Fibroblast of peridontal ligament (primary cell): ENCODE data around the gene SRRM2.

Experiments
- DNase-seq: peaks from one replicate; pipeline ENCODE4 v3.0.0-alpha.2; 2010; ENCODE audit errors: extremely low read depth

Gene SRRM2

DNA sequence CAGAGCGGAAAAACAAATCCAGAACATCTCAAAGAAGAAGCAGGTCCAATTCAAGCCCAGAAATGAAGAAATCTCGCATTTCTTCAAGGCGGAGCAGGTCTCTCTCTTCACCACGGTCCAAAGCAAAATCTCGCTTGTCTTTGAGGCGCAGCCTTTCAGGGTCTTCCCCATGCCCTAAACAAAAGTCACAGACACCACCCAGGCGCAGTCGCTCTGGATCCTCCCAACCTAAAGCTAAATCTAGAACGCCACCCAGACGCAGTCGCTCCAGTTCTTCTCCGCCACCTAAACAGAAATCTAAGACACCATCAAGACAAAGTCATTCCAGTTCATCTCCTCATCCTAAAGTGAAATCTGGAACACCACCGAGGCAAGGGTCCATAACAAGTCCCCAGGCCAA is 10.3 kb downstream of the SRRM2 start:
- DNase-seq = no peak

DNA sequence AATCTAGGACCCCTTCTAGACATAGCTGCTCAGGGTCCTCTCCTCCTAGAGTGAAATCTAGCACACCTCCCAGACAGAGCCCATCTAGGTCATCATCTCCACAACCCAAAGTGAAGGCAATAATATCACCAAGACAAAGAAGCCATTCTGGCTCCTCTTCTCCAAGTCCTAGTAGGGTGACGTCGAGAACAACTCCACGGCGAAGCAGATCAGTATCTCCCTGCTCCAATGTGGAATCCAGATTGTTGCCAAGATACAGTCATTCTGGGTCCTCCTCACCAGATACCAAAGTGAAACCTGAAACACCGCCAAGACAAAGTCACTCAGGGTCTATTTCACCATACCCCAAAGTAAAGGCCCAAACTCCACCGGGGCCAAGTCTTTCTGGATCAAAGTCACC is 10.7 kb downstream of the SRRM2 start:
- DNase-seq = no peak

DNA sequence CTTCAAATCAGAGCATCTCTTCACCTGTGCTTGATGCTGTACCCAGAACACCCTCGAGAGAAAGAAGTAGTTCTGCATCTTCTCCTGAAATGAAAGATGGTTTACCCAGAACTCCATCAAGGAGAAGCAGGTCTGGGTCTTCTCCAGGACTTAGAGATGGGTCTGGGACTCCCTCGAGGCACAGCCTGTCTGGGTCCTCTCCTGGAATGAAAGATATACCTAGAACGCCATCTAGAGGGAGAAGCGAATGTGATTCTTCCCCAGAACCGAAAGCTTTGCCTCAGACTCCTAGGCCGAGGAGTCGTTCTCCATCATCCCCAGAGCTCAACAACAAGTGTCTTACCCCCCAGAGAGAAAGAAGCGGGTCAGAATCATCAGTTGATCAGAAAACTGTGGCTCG is 12.3 kb downstream of the SRRM2 start:
- DNase-seq = no peak

DNA sequence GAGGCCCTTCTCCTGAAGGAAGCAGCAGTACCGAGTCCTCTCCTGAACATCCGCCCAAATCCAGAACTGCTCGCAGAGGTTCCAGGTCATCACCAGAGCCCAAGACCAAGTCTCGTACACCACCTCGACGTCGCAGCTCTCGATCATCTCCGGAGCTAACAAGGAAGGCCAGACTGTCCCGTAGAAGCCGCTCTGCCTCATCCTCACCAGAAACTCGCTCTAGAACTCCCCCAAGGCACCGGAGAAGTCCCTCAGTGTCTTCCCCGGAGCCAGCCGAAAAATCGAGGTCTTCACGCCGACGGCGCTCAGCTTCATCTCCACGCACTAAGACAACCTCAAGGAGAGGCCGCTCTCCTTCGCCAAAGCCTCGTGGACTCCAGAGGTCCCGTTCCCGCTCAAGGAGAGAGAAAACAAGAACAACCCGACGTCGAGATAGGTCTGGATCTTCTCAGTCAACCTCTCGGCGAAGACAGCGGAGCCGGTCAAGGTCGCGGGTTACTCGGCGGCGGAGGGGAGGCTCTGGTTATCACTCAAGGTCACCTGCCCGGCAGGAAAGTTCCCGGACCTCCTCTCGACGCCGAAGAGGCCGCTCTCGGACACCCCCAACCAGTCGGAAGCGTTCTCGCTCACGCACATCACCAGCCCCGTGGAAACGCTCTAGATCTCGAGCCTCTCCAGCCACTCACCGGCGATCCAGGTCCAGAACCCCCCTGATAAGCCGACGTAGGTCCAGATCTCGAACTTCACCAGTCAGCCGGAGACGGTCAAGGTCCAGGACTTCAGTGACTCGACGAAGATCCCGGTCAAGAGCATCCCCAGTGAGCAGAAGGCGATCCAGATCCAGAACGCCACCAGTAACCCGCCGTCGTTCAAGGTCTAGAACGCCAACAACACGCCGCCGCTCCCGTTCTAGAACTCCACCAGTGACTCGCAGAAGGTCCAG is 13.3 kb downstream of the SRRM2 start:
- no peak for DNase-seq

DNA sequence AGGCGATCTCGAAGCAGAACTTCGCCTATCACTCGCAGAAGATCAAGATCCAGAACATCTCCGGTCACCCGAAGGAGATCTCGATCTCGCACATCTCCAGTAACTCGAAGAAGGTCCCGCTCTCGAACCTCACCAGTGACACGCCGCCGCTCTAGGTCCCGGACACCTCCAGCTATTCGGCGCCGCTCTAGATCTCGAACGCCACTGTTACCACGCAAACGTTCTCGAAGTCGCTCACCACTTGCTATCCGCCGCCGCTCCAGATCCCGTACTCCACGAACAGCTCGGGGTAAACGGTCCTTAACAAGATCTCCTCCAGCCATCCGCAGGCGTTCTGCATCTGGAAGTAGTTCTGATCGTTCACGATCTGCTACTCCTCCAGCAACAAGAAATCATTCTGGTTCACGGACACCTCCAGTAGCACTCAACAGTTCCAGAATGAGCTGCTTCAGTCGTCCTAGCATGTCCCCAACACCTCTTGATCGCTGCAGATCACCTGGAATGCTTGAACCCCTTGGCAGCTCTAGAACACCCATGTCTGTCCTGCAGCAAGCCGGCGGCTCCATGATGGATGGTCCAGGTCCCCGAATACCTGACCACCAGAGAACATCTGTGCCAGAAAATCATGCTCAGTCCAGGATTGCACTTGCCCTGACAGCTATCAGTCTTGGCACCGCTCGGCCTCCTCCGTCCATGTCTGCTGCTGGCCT is 14.1 kb downstream of the SRRM2 start:
- DNase-seq = no peak

DNA sequence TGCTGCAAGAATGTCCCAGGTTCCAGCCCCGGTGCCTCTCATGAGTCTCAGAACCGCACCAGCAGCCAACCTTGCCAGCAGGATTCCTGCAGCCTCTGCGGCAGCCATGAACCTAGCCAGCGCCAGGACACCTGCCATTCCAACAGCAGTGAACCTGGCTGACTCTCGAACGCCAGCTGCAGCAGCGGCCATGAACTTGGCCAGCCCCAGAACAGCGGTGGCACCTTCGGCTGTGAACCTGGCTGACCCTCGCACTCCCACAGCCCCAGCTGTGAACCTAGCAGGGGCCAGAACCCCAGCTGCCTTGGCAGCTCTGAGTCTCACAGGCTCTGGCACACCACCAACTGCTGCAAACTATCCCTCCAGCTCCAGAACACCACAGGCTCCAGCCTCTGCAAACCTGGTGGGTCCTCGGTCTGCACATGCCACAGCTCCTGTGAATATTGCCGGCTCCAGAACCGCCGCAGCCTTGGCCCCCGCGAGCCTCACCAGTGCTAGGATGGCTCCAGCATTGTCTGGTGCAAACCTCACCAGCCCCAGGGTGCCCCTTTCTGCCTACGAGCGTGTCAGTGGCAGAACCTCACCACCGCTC is 14.8 kb downstream of the SRRM2 start:
- DNase-seq = no peak

DNA sequence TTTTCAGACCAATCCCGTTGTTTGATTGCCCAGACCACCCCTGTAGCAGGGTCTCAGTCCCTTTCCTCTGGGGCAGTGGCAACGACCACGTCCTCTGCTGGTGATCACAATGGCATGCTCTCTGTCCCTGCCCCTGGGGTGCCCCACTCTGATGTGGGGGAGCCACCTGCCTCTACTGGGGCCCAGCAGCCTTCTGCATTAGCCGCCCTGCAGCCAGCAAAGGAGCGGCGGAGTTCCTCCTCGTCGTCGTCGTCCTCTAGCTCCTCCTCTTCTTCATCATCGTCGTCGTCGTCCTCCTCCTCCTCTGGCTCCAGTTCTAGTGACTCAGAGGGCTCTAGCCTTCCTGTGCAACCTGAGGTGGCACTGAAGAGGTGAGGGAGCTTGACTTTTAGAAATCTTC is 15.5 kb downstream of the SRRM2 start:
- no peak for DNase-seq

DNA sequence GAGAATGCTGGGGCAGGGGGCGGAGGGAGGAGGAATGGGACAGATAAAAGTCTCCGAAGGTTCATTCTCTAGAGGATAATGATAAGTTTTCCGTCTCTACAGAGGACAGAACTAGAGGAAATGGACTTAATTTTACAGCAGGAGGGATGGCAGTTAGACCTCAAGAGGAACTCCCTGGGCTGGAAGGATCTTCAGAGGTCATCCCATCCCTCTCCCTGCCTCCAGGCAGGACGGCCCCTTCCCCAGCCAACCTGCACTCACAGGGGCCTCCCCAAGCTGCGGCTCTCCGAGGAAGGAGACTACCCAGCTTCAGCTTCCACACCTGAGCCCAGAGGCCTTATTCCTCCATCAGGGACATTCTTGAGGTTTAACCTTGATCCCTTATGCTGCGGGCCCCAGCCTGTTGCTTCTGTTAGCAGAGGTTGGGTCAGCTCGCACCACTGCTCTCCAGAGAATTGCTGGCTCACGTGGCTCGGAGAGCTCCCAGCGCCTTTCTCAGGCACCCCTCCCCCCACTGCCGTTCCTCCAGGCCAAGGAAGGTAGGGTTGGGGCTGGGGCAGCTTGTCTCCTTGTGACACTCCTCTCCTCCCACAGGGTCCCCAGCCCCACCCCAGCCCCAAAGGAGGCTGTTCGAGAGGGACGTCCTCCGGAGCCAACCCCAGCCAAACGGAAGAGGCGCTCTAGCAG is 16.1 kb downstream of the SRRM2 start:
- DNase-seq = no peak

DNA sequence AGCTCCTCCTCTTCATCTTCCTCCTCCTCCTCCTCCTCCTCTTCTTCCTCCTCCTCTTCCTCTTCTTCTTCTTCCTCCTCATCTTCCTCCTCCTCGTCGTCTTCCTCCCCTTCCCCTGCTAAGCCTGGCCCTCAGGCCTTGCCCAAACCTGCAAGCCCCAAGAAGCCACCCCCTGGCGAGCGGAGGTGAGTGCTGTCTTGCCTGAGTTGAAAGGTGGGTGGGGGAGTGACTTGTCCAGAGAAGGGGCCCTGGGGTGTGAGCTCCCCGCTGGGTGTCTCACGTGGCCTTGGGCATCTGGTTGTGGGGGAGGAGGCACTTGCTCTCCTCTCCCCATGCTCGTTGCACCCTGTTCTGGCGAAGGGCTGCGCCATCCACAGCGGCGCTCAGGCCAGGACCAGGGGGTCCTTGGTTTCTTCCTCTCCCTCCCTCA is 16.7 kb downstream of the SRRM2 start:
- DNase-seq = no peak

DNA sequence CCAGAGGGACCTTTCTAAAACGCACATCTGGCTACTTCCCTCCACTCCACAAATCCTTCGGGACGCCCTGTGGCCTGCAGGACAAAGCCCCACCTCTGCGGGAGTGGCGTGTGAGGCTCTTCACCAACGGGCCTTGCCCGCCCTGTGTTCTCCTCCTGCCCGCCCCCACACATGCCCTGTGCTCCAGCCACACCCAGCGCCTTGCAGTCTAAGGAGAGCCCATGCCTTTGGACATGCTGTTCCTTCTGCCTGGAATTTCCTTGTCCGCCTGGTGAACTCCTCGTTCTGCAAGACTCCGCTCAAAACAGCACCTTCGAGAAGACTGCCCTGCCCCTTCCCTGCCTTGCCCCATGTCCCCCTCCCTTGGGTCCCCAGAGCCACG is 17.2 kb downstream of the SRRM2 start:
- DNase-seq = no peak

DNA sequence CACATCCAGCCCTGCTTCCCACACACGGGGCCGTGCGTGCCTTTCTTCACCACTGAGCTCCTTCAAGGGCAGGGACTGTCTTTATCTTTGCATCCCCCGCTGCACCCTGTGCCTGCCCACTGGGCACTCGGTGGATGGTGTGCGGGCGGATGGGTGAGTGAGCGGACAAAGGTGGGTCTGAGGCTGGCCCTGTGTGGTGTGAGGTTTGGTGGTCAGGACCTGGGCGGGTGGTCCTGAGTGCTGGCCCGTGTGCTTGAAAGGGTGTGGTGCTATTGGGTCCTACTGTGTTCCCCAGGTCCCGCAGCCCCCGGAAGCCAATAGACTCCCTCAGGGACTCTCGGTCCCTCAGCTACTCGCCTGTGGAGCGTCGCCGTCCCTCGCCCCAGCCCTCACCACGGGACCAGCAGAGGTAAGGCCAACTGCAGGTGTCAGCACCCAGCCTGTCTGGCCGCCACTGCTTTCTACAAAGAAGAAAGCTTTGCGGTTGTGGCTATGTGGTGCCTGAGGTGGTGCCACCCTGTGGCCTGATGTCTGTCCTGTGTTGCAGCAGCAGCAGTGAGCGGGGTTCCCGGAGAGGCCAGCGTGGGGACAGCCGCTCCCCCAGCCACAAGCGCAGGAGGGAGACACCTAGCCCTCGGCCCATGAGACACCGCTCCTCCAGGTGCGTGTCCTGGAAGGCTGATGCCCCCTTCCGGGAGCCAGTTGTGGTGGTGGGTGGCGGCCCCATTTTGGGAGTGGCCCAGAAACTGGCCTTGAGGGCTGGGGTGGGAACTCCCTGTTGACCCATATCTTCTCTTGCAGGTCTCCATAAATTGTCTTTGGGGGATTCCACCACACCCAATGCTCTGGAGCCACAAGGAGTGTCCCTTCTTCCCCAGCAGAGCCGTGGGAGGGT is 17.9 kb downstream of the SRRM2 start:
- DNase-seq = no peak

DNA sequence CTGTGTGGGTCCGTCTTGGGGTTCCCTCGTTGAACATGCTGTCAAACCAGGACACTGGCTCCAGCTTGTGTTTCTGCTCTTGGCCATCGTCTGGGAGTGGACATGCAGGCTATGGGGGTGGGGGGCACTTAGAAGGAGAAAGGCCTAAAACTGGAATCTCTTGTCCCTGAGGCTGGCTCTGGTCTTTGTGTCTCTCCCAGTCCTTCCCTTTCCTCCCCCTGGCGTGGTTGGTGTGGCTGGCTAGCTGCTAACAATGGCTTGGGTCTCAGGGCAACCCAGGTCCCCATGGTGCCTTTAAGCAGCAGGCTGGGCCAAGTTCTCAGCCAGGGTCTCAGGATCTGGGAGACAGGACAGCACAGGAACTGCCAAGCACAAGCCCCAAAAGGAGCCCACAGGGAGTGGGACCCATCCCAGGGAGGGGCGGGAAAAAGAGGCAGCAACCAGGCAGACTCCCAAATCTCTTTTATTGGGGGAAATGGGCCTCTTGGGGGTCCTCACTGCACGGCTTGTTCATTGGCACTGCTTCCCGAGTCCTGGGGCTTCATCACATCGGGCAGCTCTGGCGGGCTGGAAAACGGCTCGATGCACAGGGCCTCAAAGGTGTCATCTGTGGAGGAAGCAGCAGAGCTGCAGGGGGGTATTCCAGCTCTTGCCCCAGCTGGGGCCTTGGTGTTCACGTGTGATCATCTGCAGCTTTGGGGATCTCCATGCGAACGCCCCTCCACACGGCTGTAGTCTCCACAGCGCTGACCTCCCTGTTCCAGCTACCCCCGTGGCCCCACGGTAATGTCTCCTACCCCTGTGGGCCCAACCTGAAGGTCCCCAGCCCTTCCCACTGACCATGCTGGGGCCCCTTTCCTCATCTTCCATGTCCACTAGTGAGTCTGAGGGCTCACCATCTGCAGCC is 19.3 kb downstream of the SRRM2 start:
- no peak for DNase-seq

DNA sequence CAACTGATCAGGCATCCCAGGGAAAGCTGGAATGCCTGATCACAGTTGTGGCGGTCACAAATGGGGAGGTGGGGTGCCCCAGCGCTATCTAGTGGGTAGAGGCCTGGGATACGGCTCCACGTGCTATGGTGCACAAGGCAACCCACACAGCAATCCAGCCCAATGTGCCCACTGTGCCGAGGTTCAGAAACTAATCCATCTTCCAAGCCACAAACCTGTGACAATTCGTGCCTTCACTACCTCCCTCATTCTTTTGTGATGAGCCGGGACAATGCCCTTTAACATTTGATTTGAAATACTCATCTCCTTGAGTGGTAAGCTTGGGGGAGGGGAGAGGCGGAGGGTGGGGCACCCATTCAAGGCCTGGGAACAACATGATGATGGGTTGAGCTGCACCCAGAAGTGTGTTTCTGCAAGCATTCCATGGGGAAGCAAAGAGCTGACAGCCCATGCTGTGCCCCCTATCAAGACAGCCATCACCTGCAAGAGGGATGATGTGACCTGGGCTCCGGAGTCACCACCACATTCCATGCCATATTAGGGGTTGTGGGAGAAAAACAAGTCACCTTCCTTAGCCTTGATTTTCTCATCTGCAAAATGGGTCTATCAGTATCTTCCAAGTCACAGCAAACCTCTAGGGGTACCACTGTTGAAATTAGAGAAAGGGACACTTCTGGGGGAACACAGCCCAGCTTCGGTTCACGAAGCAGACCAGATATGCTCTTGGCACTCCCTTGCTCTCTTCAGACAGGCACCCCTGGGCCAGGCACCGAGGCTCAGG is 20.9 kb downstream of the SRRM2 start:
- DNase-seq = no peak

DNA sequence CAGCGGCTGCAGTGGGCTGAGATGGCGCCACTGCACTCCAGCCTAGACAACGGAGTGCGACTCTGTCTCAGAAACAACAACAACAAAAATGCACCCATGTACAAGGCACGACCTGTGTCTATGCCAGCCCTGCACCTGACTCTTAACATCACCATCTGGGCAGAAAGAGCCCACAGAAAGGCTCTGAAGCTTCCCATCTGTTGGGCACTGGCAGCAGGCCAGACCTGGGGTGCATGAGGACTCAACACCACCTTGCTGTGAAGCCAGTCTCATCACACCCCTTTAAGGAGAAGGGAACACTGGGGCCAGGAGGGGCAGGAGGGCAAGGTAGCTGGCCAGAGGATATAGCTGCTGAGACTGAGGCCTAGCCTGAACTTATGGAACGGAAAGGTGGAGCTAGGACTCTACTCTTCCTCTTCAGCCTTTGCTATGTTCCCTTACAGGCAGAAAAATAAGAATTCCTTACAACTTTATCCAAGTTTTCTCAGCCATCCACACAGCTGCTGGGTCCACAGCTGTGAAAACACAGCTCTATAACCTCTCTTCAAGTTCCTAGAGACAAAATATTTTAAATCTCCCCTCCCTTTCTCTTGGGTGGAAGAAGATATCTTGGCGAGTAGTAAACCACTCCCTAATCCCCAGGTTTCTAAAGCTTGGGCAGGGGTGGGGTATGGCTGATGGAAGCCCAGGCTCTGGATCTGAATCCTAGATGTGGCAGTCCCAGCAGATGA is 21.9 kb downstream of the SRRM2 start:
- DNase-seq = no peak

DNA sequence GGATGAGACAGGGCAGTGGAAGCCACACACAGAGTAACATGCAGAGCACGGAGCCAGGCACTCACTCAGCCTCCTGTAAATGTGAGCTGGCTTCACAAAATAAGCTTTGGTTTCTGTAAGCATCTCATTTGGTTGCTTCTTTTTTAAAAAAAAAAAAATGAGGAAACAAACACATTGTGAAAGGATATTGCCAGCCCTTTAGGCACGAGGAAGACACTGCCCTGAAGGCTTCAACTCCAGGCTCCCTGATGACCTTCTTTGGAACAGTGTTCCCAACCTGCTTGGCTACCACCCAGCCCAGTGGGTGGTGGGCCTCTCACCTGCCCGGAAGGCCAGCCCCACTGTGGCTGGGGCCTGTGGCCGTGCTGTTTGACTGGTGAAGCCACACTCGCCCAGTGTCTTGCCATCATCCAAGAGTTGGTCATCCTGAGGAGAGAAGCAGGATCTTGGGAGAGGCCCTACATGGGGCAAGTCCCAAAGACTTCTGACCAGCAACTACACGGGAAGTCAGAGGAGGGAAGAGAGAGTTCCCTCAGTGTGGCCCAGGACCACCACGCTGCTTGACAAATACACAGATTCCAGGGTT is 22.8 kb downstream of the SRRM2 start:
- DNase-seq = no peak

DNA sequence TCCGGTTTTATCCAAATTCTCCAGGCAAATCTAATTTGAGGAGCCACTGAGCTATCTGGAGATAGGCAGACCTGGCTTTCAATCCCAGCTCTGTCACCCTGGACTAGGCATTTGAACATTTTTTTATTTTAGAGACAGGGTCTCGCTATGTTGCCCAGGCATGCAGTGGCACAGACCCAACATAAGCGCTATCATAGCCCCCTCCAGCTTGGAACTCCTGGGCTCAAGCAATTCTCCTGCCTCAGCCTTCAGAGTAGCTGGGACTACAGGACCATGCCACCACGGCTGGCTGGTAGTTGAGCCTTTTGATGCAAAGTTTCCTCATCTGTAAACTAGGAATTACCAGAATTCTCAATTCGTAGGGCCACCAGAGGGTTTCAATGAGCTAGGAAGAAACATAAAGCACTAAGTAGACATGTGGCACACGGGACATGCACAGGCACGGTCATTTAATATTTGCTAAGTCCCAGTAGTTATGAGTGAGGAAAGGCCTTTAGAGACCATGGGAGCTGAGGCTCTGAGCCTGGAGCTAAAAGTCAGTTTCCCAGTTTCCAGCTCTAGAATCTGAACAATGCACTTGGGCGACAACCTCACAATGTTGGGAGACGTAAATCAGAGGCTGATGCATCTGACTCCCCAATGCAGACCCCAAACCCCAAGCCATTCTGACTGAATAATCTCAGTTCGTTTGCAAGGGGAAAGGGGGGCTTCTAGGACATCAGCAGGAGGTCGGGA is 23.5 kb downstream of the SRRM2 start:
- no peak for DNase-seq

DNA sequence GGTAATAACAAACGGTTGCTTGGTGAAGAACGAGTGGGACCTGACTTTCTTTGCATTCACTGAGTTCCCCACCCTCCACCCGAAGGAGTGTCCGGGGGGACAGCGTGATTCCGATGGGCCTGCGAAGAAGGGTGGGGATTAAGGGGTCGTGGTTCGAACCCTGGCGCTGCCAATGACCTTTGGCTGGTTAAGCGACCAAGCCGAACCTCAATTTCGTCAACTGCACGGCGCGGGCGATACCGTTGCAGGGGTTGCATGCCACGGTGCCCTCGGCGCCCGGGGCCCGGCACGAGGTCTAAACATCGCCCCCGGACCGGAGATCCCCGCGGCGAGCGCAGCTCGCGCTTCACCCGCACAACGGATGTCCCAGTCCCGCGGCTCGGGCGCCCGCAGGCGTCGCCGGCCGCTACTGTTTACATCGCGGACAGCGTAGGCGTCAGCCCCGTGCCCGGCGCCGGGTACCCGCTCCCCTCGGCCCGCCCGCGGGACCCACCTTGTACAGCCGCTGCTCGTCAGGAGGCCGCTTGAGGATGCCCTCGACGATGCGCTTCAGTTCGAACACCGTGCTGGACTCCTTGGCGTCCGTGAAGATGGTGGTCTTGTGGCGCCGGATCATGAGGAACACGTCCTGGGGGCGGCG is 24.2 kb downstream of the SRRM2 start:
- DNase-seq = no peak
